ENCODE results near the gene GLIS2. TPM values are rescaled to one million over a fixed set of nuclear protein-coding genes. Genes with fewer than 3 reads are reported as not detected.

GLIS2 gene
- total RNA-seq, 1 donor from 2014 or later: 13.5 TPM

- DNase-seq (ENCODE audit: low read depth): no peak
These were observed 3.9 kb downstream of the GLIS2 start for GRCh38 chr16:4319454-4320421.

- DNase-seq (ENCODE audit: low read depth): no peak
These were observed 4.8 kb downstream of the GLIS2 start for GRCh38 chr16:4320571-4321137.

- no peak for DNase-seq (ENCODE audit: low read depth)
These were observed 5.6 kb downstream of the GLIS2 start for GRCh38 chr16:4321286-4322120.

- DNase-seq (ENCODE audit: low read depth): no peak
These were observed 6.5 kb downstream of the GLIS2 start for GRCh38 chr16:4322121-4323052.

GRCh38 chr16:4323071-4323844 is 7.4 kb downstream of the GLIS2 start:
- no peak for DNase-seq (ENCODE audit: low read depth)

GRCh38 chr16:4323845-4324488 is 8.1 kb downstream of the GLIS2 start:
- peak; percentile 59 for DNase-seq (ENCODE audit: low read depth)

- DNase-seq (ENCODE audit: low read depth): no peak
These were observed 8.8 kb downstream of the GLIS2 start for GRCh38 chr16:4324492-4325252.

- DNase-seq (ENCODE audit: low read depth): no peak
These were observed 9.4 kb downstream of the GLIS2 start for GRCh38 chr16:4325253-4325758.

GRCh38 chr16:4327386-4328045 is 11.6 kb downstream of the GLIS2 start:
- DNase-seq (ENCODE audit: low read depth): no peak

- DNase-seq (ENCODE audit: low read depth): peak; percentile 54
These were observed 12.3 kb downstream of the GLIS2 start for GRCh38 chr16:4328046-4328781.

- DNase-seq (ENCODE audit: low read depth): no peak
These were observed 13.2 kb downstream of the GLIS2 start for GRCh38 chr16:4328782-4329775.

- no peak for DNase-seq (ENCODE audit: low read depth)
These were observed 14.5 kb downstream of the GLIS2 start for GRCh38 chr16:4330277-4330874.

GRCh38 chr16:4332083-4332482 is 16.2 kb downstream of the GLIS2 start:
- no peak for DNase-seq (ENCODE audit: low read depth)

- no peak for DNase-seq (ENCODE audit: low read depth)
These were observed 16.9 kb downstream of the GLIS2 start for GRCh38 chr16:4332623-4333307.

- no peak for DNase-seq (ENCODE audit: low read depth)
These were observed 17.4 kb downstream of the GLIS2 start for GRCh38 chr16:4333308-4333638.
